Testis (tissue), 2 donors: Measurements from ENCODE around the gene RTKN.

Experiments used
- POLR2A ChIP-seq: fragments of 450-650 bp; IDR thresholded peaks from one replicate; pipeline ENCODE4 v1.6.1; 2017; ENCODE audit warnings: antibody characterized with exemption, mild to moderate bottlenecking, moderate library complexity
- TF ChIP-seq, protein P1 (sequence below), 3 experiments: fragments of 450-650 bp in 2 of 3; fragments of 200-600 bp in 1 of 3; sonication (generic) in 1 of 3; IDR thresholded peaks; one replicate each; pipeline ENCODE4 v1.5.1; 2016 to 2019; ENCODE audit warnings: antibody characterized with exemption in 3 of 3, mild to moderate bottlenecking in 2 of 3, moderate library complexity in 1 of 3

DNA sequence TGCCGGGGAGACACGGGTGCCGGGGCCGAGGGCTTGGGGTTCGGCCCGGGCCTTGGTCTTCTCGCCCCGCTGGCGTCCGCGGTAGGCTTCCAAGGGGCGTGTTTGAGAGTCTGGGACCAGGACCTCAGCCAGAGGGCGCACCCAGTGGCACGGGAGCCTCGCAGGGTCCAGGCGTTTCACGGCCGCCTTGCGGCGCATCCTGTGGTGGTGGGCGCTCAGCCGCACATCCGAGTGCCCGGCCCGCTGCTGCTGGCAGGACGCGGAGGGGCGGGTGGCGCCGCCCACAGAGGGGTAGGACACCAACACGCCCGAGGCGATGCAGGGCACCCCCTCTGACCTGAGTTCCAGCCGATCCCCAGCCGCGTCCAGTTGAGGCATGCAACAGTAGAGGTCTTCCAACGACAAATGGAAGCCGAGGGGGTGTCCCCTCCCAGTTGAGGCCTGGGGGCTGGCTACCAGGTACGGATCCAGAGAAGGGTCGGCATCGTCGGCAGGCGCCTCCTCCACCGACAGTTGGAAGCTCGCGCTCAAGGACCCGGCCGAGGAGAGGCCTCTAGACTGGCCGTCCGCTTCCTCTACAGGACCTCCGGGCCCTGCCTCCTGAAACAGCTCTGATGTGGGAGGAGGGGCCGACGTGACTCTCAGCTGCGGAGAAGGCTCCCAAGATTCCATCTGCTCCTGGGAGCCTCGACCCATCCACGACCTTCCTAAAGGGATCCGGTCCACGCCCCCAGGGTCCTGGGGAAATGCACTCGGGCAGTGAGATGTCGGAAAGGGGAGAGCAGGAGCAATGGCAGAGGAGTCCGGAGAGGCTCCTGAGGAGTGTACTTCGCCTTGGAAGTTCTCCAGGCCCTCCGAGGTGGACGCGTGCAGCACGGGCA is 26.6 kb downstream of the RTKN start:
- TF ChIP-seq, protein P1, sequence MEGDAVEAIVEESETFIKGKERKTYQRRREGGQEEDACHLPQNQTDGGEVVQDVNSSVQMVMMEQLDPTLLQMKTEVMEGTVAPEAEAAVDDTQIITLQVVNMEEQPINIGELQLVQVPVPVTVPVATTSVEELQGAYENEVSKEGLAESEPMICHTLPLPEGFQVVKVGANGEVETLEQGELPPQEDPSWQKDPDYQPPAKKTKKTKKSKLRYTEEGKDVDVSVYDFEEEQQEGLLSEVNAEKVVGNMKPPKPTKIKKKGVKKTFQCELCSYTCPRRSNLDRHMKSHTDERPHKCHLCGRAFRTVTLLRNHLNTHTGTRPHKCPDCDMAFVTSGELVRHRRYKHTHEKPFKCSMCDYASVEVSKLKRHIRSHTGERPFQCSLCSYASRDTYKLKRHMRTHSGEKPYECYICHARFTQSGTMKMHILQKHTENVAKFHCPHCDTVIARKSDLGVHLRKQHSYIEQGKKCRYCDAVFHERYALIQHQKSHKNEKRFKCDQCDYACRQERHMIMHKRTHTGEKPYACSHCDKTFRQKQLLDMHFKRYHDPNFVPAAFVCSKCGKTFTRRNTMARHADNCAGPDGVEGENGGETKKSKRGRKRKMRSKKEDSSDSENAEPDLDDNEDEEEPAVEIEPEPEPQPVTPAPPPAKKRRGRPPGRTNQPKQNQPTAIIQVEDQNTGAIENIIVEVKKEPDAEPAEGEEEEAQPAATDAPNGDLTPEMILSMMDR (IDR thresholded peaks at IDR 0.05): no peak
- no peak for TF ChIP-seq POLR2A
